ENCODE data around the gene SRD5A1.

DNA sequence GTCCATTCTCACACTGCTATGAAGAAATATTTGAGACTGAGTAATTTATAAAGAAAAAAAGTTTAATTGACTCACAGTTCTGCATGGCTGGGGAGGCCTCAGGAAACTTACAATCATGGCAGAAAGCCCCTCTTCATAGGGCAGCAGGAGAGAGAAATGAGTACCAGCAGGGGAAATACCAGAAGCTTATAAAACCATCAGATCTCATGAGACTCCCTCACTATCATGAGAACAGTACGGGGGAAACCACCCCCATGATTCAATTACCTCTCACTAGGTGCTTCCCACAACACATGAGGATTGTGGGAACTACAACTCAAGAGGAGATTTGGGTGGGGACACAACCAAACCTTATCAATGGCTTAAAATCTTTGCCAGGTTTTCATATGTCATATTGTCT, 59.7 kb downstream of the SRD5A1 start:
- TF ChIP-seq, protein P1, sequence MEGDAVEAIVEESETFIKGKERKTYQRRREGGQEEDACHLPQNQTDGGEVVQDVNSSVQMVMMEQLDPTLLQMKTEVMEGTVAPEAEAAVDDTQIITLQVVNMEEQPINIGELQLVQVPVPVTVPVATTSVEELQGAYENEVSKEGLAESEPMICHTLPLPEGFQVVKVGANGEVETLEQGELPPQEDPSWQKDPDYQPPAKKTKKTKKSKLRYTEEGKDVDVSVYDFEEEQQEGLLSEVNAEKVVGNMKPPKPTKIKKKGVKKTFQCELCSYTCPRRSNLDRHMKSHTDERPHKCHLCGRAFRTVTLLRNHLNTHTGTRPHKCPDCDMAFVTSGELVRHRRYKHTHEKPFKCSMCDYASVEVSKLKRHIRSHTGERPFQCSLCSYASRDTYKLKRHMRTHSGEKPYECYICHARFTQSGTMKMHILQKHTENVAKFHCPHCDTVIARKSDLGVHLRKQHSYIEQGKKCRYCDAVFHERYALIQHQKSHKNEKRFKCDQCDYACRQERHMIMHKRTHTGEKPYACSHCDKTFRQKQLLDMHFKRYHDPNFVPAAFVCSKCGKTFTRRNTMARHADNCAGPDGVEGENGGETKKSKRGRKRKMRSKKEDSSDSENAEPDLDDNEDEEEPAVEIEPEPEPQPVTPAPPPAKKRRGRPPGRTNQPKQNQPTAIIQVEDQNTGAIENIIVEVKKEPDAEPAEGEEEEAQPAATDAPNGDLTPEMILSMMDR (IDR thresholded peaks at IDR 0.05): no peak
- TF ChIP-seq POLR2A (IDR thresholded peaks at IDR 0.05): no peak

Measured in adrenal gland (tissue), 5 donors.